ENCODE data around the gene RHEB. TPM values are rescaled to one million over a fixed set of nuclear protein-coding genes. Genes with fewer than 3 reads are reported as not detected.

The RHEB gene
- total and polyA plus RNA-seq, 8 donors, result 28.6 to 65.9 (median 35.8) TPM

- ATAC-seq (no peak), DNase-seq (no peak), FAIRE-seq (no peak)
- no peaks in the 10 kb centered on the region for H3K9me3 ChIP-seq
- H3K36me3 ChIP-seq, result no peaks in the 10 kb centered on the region
- H3K4me3 ChIP-seq, result no peak overlapping the region
- peaks cover 0 to 8% (median 0%) of the 10 kb centered on the region in 3 donors for H3K4me1 ChIP-seq
- TF ChIP-seq CTCF (IDR thresholded peaks at IDR 0.05), result no peak
- peaks cover 0 to 5% (median 0%) of the 10 kb centered on the region in 4 donors for H3K27me3 ChIP-seq
- H3K27ac ChIP-seq, result no peak overlapping the region
- 86 to 88% methylated on average over 4 of the region's 4 CpGs for WGBS, 2 donors
- intact Hi-C loops (cut with DNase I), result no loop called here
Measured at GRCh38 chr7:151434549-151434948, 85.1 kb downstream of the RHEB start.

GRCh38 chr7:151433721-151434400, 85.8 kb downstream of the RHEB start:
- peaks cover 0 to 12% (median 0%) of the 10 kb centered on the region in 3 donors for H3K4me1 ChIP-seq
- H3K4me3 ChIP-seq, result no peak overlapping the region
- ATAC-seq (no peak), DNase-seq (no peak), FAIRE-seq (no peak)
- no peaks in the 10 kb centered on the region for H3K9me3 ChIP-seq
- no peak overlapping the region for H3K27ac ChIP-seq
- H3K36me3 ChIP-seq, result no peaks in the 10 kb centered on the region
- H3K27me3 ChIP-seq, result no peaks in the 10 kb centered on the region
- WGBS, 2 donors, result 86 to 92% methylated on average over 15 of the region's 15 CpGs
- intact Hi-C loops (cut with DNase I), result no loop called here
- TF ChIP-seq CTCF (IDR thresholded peaks at IDR 0.05), result no peak

- FAIRE-seq, result no peak
Measured at GRCh38 chr7:151432658-151433521, 86.8 kb downstream of the RHEB start.

GRCh38 chr7:151431768-151432311, 87.9 kb downstream of the RHEB start:
- Histone ChIP-seq H3K27ac (no peak overlapping the region), H3K36me3 (no peaks in the 10 kb centered on the region), H3K9me3 (no peaks in the 10 kb centered on the region), H3K4me1 (peaks cover 0 to 12% (median 0%) of the 10 kb centered on the region in 3 donors), H3K27me3 (no peaks in the 10 kb centered on the region), H3K4me3 (no peak overlapping the region)
- FAIRE-seq (no peak), ATAC-seq (no peak), DNase-seq (peak in 2 of 6 donors; percentile 43 to 71)
- intact Hi-C loops (cut with DNase I), result no loop called here
- no peak for TF ChIP-seq CTCF (IDR thresholded peaks at IDR 0.05)
- WGBS, 2 donors, result 94 to 95% methylated on average over 25 of the region's 25 CpGs

More at GRCh38 chr7:151432658-151433521, 86.8 kb downstream of the RHEB start:
- DNase-seq (peak in 1 of 6 donors; percentile 49), ATAC-seq (no peak)
- WGBS, 2 donors, result 81 to 83% methylated on average over 14 of the region's 14 CpGs
- Histone ChIP-seq H3K36me3 (no peaks in the 10 kb centered on the region), H3K4me3 (no peak overlapping the region), H3K4me1 (peaks cover 0 to 12% (median 0%) of the 10 kb centered on the region in 3 donors), H3K9me3 (no peaks in the 10 kb centered on the region), H3K27ac (no peak overlapping the region), H3K27me3 (no peaks in the 10 kb centered on the region)
- intact Hi-C loops (cut with DNase I), result no loop called here
- TF ChIP-seq CTCF (IDR thresholded peaks at IDR 0.05), result no peak

Measured in pancreas (tissue), 10 donors.